ENCODE results near the gene PATJ.
"Not testable (repeated sequence)": the region's sequence is repeated elsewhere in the genome, so short reads cannot be mapped to it uniquely, and the experiment has no call there.

Gene PATJ

GRCh38 chr1:61865646-61866220 is 123.5 kb downstream of the PATJ start:
- FAIRE-seq (no peak), DNase-seq (ENCODE audit: insufficient read length, low spot score) (no peak)
- no peak for TF ChIP-seq CTCF (IDR thresholded peaks at IDR 0.05; ENCODE audit: insufficient read depth, missing control alignments)

GRCh38 chr1:61869691-61870109 is 127.4 kb downstream of the PATJ start:
- TF ChIP-seq CTCF (IDR thresholded peaks at IDR 0.05; ENCODE audit: insufficient read depth, missing control alignments), result no peak
- FAIRE-seq, result no peak
- DNase-seq (ENCODE audit: insufficient read length, low spot score), result no peak

- no peak for FAIRE-seq
- no peak for TF ChIP-seq CTCF (IDR thresholded peaks at IDR 0.05; ENCODE audit: insufficient read depth, missing control alignments)
- no peak for DNase-seq (ENCODE audit: insufficient read length, low spot score)
Observed at GRCh38 chr1:61872206-61872605, 129.9 kb downstream of the PATJ start.

- no peak for FAIRE-seq
- TF ChIP-seq CTCF (IDR thresholded peaks at IDR 0.05; ENCODE audit: insufficient read depth, missing control alignments), result no peak
- no peak for DNase-seq (ENCODE audit: insufficient read length, low spot score)
Observed at GRCh38 chr1:61873581-61873980, 131.3 kb downstream of the PATJ start.

GRCh38 chr1:61873994-61874393 is 131.7 kb downstream of the PATJ start:
- DNase-seq (ENCODE audit: insufficient read length, low spot score) (no peak), FAIRE-seq (no peak)
- no peak for TF ChIP-seq CTCF (IDR thresholded peaks at IDR 0.05; ENCODE audit: insufficient read depth, missing control alignments)

- DNase-seq (ENCODE audit: insufficient read length, low spot score), result no peak
- no peak for TF ChIP-seq CTCF (IDR thresholded peaks at IDR 0.05; ENCODE audit: insufficient read depth, missing control alignments)
- FAIRE-seq, result no peak
Observed at GRCh38 chr1:61875198-61875597, 132.9 kb downstream of the PATJ start.

GRCh38 chr1:61879887-61880474 is 137.7 kb downstream of the PATJ start:
- FAIRE-seq; DNase-seq (ENCODE audit: insufficient read length, low spot score): not testable (repeated sequence)
